Upper lobe of left lung (tissue), 6 donors: ENCODE measurements around the gene PTPN2. TPM values are rescaled to one million over a fixed set of nuclear protein-coding genes. Genes with fewer than 3 reads are reported as not detected.
A peak's percentile ranks its signal among the peaks of the same experiment; 100 is the strongest.

ENCODE experiments used
- ATAC-seq, 2 donors: fragments of 200-7000 bp; cut with Tn5 transposase; one replicate each; pipeline ENCODE4 v1.9.1; 2022; ENCODE audit warnings: mild to moderate bottlenecking in 2 of 2, moderate library complexity in 2 of 2; ENCODE audit not compliant: low FRiP score in 2 of 2
- DNase-seq, 2 donors: peaks; one replicate each; pipeline ENCODE4 v3.0.0-alpha.2; 2019 to 2020
- H3K27ac ChIP-seq, 4 donors: fragments of 200-600 bp; sonication (generic); one replicate each; pipeline ENCODE4 v1.5.1; 2016 to 2019
- H3K27me3 ChIP-seq, 4 donors: fragments of 200-600 bp; sonication (generic); one replicate each; pipeline ENCODE4 v1.5.1; 2017 to 2019
- H3K36me3 ChIP-seq, 4 donors: fragments of 200-600 bp; sonication (generic); one replicate each; pipeline ENCODE4 v1.5.1; 2016 to 2019
- H3K4me1 ChIP-seq, 4 donors: fragments of 200-600 bp; sonication (generic); one replicate each; pipeline ENCODE4 v1.5.1; 2018 to 2019
- H3K4me3 ChIP-seq, 4 donors: fragments of 200-600 bp; sonication (generic); one replicate each; pipeline ENCODE4 v1.5.1; 2017 to 2019; ENCODE audit warnings: mild to moderate bottlenecking in 2 of 4, moderate library complexity in 1 of 4
- H3K9me3 ChIP-seq, 4 donors: fragments of 200-600 bp; sonication (generic); one replicate each; pipeline ENCODE4 v1.5.1; 2018 to 2019
- EP300 ChIP-seq, 4 donors: sonication (generic); formaldehyde crosslinking; IDR thresholded peaks; one replicate each; pipeline ENCODE4 v1.5.1; 2017; ENCODE audit warnings: antibody characterized with exemption in 4 of 4, control low read depth in 2 of 4
- POLR2A ChIP-seq, 4 donors: fragments of 450-650 bp; IDR thresholded peaks; one replicate each; pipeline ENCODE4 v1.5.1; 2016 to 2017; ENCODE audit warnings: antibody characterized with exemption in 4 of 4, mild to moderate bottlenecking in 2 of 4
- POLR2AphosphoS5 ChIP-seq, 2 donors: sonication (generic); formaldehyde crosslinking; IDR thresholded peaks; one replicate each; pipeline ENCODE4 v1.5.1; 2017; ENCODE audit warnings: antibody characterized with exemption in 2 of 2
- WGBS, 2 donors: methylation state at CpG; one replicate each; pipeline ENCODE4 v1.1.5; 2017 to 2018; 5-methylcytosine and 5-hydroxymethylcytosine counted together
- total RNA-seq, 6 donors: library from RNA; depleted of rRNA in 4 of 6; stranded (reverse); fragments of >200 nt in 4 of 6; gene quantifications; one replicate each; pipeline versions ENCODE4 v1.1.0 to v1.2.1, GENCODE V29; 2016 to 2021
- TF ChIP-seq, protein P1 (sequence below), 6 experiments: fragments of 450-650 bp in 4 of 6; fragments of 200-600 bp in 2 of 6; sonication (generic) in 2 of 6; IDR thresholded peaks; one replicate each; pipeline ENCODE4 v1.5.1; 2016 to 2019; ENCODE audit warnings: antibody characterized with exemption in 6 of 6
- donor health status: DM: no; HTN: no; CAD: no; lungs with moderate emphysema.
- donor health status: DM: no; HTN: yes; CAD: no; lungs with severe emphysema.

PTPN2 gene
- total RNA-seq, 6 donors from 2014 or later, result 31.9 to 119 (median 54.0) TPM

DNA sequence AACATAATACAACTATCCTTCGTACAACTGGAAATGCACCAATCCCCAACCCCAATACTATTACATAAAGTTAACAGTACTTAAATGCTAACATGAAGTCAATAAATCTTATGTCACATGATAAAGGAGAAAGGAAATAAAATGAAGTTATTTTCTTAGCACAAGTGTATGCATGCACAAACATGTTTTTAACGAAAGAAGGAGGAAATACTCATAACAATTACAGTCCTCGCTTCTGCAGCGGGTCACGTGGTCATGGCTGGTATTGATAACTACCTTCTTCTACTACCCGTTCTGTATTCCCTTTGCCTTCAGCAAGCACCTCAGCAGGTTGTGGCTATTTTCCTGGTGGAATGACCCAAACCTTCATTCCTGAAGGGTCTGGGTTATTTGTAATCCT lies 129.5 kb downstream of the PTPN2 start:
- TF ChIP-seq POLR2A (IDR thresholded peaks at IDR 0.05), result no peak
- no peak for TF ChIP-seq POLR2AphosphoS5 (IDR thresholded peaks at IDR 0.05)
- TF ChIP-seq, protein P1, sequence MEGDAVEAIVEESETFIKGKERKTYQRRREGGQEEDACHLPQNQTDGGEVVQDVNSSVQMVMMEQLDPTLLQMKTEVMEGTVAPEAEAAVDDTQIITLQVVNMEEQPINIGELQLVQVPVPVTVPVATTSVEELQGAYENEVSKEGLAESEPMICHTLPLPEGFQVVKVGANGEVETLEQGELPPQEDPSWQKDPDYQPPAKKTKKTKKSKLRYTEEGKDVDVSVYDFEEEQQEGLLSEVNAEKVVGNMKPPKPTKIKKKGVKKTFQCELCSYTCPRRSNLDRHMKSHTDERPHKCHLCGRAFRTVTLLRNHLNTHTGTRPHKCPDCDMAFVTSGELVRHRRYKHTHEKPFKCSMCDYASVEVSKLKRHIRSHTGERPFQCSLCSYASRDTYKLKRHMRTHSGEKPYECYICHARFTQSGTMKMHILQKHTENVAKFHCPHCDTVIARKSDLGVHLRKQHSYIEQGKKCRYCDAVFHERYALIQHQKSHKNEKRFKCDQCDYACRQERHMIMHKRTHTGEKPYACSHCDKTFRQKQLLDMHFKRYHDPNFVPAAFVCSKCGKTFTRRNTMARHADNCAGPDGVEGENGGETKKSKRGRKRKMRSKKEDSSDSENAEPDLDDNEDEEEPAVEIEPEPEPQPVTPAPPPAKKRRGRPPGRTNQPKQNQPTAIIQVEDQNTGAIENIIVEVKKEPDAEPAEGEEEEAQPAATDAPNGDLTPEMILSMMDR (IDR thresholded peaks at IDR 0.05), result no peak
- TF ChIP-seq EP300 (IDR thresholded peaks at IDR 0.05), result no peak
- Histone ChIP-seq H3K27ac (no peak overlapping the region), H3K4me3 (no peak overlapping the region), H3K36me3 (no peaks in the 10 kb centered on the region), H3K9me3 (no peaks in the 10 kb centered on the region), H3K27me3 (no peaks in the 10 kb centered on the region), H3K4me1 (no peaks in the 10 kb centered on the region)
- DNase-seq (no peak), ATAC-seq (no peak)
- WGBS, 2 donors, result 82 to 86% methylated on average over 6 of the region's 6 CpGs

DNA sequence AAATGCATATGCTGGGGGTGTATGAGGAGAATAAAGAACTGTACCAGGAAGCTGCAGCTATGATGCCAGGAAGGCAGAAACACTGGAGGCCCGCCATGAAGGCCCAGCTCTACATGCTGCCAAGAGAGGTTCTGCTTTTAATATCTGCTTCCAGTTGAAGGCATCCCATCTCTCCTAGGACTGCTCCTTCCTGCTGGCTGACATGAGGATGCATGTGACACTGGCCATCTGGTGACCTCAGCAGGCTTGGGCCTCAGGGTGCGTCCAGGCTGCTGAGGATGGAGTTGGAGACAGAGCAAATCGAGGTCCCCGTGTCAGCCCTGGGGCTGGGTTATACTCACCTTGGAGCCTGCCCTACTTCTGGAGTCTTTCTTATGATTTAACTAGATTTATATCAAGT lies 132.1 kb downstream of the PTPN2 start:
- Histone ChIP-seq H3K27ac (no peak overlapping the region), H3K36me3 (no peaks in the 10 kb centered on the region), H3K27me3 (no peaks in the 10 kb centered on the region), H3K4me3 (no peak overlapping the region), H3K9me3 (no peaks in the 10 kb centered on the region), H3K4me1 (no peaks in the 10 kb centered on the region)
- TF ChIP-seq, protein P1 (IDR thresholded peaks at IDR 0.05), result no peak
- TF ChIP-seq POLR2A (IDR thresholded peaks at IDR 0.05) (no peak), POLR2AphosphoS5 (IDR thresholded peaks at IDR 0.05) (no peak), EP300 (IDR thresholded peaks at IDR 0.05) (no peak)
- 83 to 85% methylated on average over 4 of the region's 4 CpGs for WGBS, 2 donors
- no peak for DNase-seq
- no peak for ATAC-seq

DNA sequence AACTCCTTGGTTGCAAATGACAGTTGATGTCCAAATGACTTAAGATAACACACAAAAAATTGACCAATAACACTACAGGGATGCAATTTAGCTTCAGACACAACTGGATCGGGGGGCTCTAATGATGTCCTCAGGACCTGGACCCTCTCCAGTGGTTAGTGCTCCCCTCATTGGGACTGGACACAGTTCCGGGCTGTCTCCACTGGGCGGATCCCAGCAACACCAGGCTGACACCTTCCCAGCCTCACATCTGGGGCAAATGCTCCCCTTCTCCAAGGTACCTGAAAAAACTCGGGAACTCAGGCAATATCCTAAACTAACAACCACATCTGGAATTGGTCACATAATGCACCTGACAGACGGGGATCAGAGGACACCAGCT lies 132.5 kb downstream of the PTPN2 start:
- peak in 1 of 2 donors; percentile 30 for ATAC-seq
- TF ChIP-seq POLR2A (IDR thresholded peaks at IDR 0.05) (no peak), EP300 (IDR thresholded peaks at IDR 0.05) (no peak), POLR2AphosphoS5 (IDR thresholded peaks at IDR 0.05) (no peak)
- TF ChIP-seq, protein P1 (IDR thresholded peaks at IDR 0.05), result no peak
- no peak for DNase-seq
- Histone ChIP-seq H3K27ac (no peak overlapping the region), H3K4me3 (no peak overlapping the region), H3K36me3 (no peaks in the 10 kb centered on the region), H3K9me3 (no peaks in the 10 kb centered on the region), H3K4me1 (no peaks in the 10 kb centered on the region), H3K27me3 (no peaks in the 10 kb centered on the region)
- WGBS, 2 donors, result 85 to 94% methylated on average over 3 to 5 of the region's 5 CpGs

DNA sequence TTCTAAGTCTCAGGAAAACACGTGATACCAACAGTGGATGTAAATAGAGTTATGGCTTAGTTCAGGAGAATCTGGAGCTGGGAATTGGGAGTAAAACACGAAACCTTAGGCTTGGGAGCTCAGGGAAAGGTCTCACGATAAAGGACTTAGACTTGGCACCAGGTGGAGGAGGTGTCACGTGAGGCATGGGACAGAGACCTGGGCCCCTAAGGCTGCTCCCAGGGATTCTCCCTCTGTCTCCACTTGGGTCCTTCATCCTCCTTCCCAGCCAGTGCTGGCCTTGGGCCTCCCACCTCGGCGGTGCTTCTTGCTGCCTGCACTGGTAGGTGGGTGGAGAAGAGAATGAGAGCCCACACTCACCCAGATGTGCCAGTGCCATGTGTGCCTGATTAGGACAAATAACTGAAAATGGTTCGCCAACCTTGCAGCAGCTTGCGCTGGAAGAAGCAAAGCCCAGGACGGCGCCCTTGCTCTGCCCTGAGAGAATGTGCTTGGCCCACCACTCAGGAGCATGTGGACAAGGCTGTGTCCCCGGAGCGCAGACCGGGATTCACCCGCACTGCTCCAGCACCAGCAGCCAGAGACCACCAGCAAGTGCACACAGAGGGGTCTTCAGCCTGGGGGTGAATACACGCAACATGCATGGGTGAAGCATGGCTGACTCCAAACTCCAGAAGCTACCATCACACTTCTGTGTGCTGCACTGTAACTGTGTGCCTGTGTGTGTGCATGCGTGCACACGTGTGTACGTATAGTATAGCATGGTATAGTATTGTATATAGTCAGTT lies 133.1 kb downstream of the PTPN2 start:
- TF ChIP-seq, protein P1 (IDR thresholded peaks at IDR 0.05), result no peak
- TF ChIP-seq POLR2AphosphoS5 (IDR thresholded peaks at IDR 0.05) (no peak), EP300 (IDR thresholded peaks at IDR 0.05) (no peak), POLR2A (IDR thresholded peaks at IDR 0.05) (no peak)
- H3K36me3 ChIP-seq, result no peaks in the 10 kb centered on the region
- no peak for DNase-seq
- no peak overlapping the region for H3K27ac ChIP-seq
- no peaks in the 10 kb centered on the region for H3K9me3 ChIP-seq
- ATAC-seq, result peak in 1 of 2 donors; percentile 30
- WGBS, 2 donors, result 88 to 91% methylated on average over 13 to 18 of the region's 18 CpGs
- no peaks in the 10 kb centered on the region for H3K27me3 ChIP-seq
- H3K4me1 ChIP-seq, result no peaks in the 10 kb centered on the region
- H3K4me3 ChIP-seq, result no peak overlapping the region
